KMS-11 (cell line): Measurements from ENCODE around the gene PNLIP.

Experiments
- H2AFZ ChIP-seq: fragments of 200-600 bp; sonication (generic); 2 replicates; pipeline ENCODE4 v1.6.1; 2016; ENCODE audit warnings: antibody characterized with exemption, mixed run types, low read depth
- H3K27ac ChIP-seq: fragments of 200-600 bp; sonication (generic); 2 replicates; pipeline ENCODE4 v1.6.1; 2016; ENCODE audit warnings: mild to moderate bottlenecking, mixed run types
- H3K27me3 ChIP-seq: fragments of 200-600 bp; sonication (generic); 2 replicates; pipeline ENCODE4 v1.6.1; 2017; ENCODE audit warnings: mild to moderate bottlenecking, low read depth, mixed run types, moderate library complexity; ENCODE audit not compliant: insufficient read depth
- H3K36me3 ChIP-seq: fragments of 200-600 bp; sonication (generic); 2 replicates; pipeline ENCODE4 v1.6.1; 2017; ENCODE audit warnings: mild to moderate bottlenecking, mixed run types; ENCODE audit not compliant: insufficient read depth
- H3K4me1 ChIP-seq: fragments of 200-600 bp; sonication (generic); 2 replicates; pipeline ENCODE4 v1.6.1; 2016; ENCODE audit warnings: mild to moderate bottlenecking, low read depth, mixed run types; ENCODE audit not compliant: poor library complexity, severe bottlenecking
- H3K4me2 ChIP-seq: fragments of 200-600 bp; sonication (generic); 2 replicates; pipeline ENCODE4 v1.7.0; 2016; ENCODE audit warnings: mild to moderate bottlenecking, mixed run types
- H3K4me3 ChIP-seq: fragments of 200-600 bp; sonication (generic); IDR thresholded peaks from 2 replicates; pipeline ENCODE4 v1.6.1; 2017; ENCODE audit warnings: low read depth, low read length, mixed read lengths; ENCODE audit not compliant: insufficient read depth
- H3K79me2 ChIP-seq: fragments of 200-600 bp; sonication (generic); 2 replicates; pipeline ENCODE4 v1.6.1; 2016; ENCODE audit warnings: low read depth, mixed run types; ENCODE audit not compliant: insufficient read depth
- H3K9ac ChIP-seq: fragments of 200-600 bp; sonication (generic); 2 replicates; pipeline ENCODE4 v1.6.1; 2016; ENCODE audit warnings: mild to moderate bottlenecking, mixed run types
- H4K20me1 ChIP-seq: fragments of 200-600 bp; sonication (generic); 2 replicates; pipeline ENCODE4 v1.6.1; 2016; ENCODE audit warnings: mild to moderate bottlenecking, mixed run types; ENCODE audit not compliant: insufficient read depth
- TF ChIP-seq, protein P1 (sequence below): fragments of 200-600 bp; sonication (generic); conservative IDR thresholded peaks from 2 replicates; pipeline ENCODE4 v1.6.1; 2017; ENCODE audit warnings: low read depth, mild to moderate bottlenecking, antibody characterized with exemption, low read length, moderate library complexity, mixed read lengths

The PNLIP gene

GRCh38 chr10:116542007-116542677 is 3.6 kb upstream of the PNLIP start:
- TF ChIP-seq, protein P1, sequence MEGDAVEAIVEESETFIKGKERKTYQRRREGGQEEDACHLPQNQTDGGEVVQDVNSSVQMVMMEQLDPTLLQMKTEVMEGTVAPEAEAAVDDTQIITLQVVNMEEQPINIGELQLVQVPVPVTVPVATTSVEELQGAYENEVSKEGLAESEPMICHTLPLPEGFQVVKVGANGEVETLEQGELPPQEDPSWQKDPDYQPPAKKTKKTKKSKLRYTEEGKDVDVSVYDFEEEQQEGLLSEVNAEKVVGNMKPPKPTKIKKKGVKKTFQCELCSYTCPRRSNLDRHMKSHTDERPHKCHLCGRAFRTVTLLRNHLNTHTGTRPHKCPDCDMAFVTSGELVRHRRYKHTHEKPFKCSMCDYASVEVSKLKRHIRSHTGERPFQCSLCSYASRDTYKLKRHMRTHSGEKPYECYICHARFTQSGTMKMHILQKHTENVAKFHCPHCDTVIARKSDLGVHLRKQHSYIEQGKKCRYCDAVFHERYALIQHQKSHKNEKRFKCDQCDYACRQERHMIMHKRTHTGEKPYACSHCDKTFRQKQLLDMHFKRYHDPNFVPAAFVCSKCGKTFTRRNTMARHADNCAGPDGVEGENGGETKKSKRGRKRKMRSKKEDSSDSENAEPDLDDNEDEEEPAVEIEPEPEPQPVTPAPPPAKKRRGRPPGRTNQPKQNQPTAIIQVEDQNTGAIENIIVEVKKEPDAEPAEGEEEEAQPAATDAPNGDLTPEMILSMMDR = no peak
- no peak overlapping the region for H2AFZ ChIP-seq
- no peaks in the 10 kb centered on the region for H3K4me1 ChIP-seq
- H3K36me3 ChIP-seq = no peaks in the 10 kb centered on the region
- H3K4me2 ChIP-seq = no peak overlapping the region
- H3K9ac ChIP-seq = no peak overlapping the region
- H3K27me3 ChIP-seq = no peaks in the 10 kb centered on the region
- no peak overlapping the region for H3K4me3 ChIP-seq
- H4K20me1 ChIP-seq = no peaks in the 10 kb centered on the region
- no peak overlapping the region for H3K27ac ChIP-seq
- no peaks in the 10 kb centered on the region for H3K79me2 ChIP-seq

DNA sequence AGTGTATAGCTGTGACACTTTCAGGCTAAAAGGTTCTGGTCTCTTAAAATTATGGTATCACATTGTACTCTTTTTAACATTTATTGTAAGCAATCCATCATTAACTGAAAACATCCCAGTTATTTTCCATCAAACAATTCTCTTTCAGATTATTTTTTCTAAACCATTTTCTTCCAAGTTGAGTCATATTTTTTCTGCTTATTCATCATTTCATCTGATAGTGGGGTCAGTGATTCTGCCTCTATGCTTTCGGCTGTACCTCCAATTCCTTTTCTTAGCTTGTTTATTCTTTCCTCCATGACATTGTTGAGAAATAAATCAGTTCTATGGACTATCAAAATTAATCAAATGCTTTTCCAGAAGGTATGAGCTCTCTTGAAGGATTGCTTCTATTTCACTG is 609 bp upstream of the PNLIP start:
- H3K27ac ChIP-seq = no peak overlapping the region

GRCh38 chr10:116548301-116548700 is 2.6 kb downstream of the PNLIP start:
- Histone ChIP-seq H3K27ac (no peak overlapping the region), H3K79me2 (no peaks in the 10 kb centered on the region), H2AFZ (no peak overlapping the region)

More for the DNA sequence above, 609 bp upstream of the PNLIP start:
- Histone ChIP-seq H3K4me3 (no peak overlapping the region), H3K27me3 (no peaks in the 10 kb centered on the region), H2AFZ (no peak overlapping the region), H4K20me1 (no peaks in the 10 kb centered on the region), H3K9ac (no peak overlapping the region), H3K36me3 (no peaks in the 10 kb centered on the region), H3K79me2 (no peaks in the 10 kb centered on the region), H3K4me1 (no peaks in the 10 kb centered on the region), H3K4me2 (no peak overlapping the region)
- TF ChIP-seq, protein P1 = no peak

GRCh38 chr10:116553378-116553980 is 7.7 kb downstream of the PNLIP start:
- TF ChIP-seq, protein P1 = no peak
- Histone ChIP-seq H3K9ac (no peak overlapping the region), H3K36me3 (no peaks in the 10 kb centered on the region), H3K4me1 (no peaks in the 10 kb centered on the region), H3K27me3 (no peaks in the 10 kb centered on the region), H4K20me1 (no peaks in the 10 kb centered on the region), H3K79me2 (no peaks in the 10 kb centered on the region), H3K27ac (no peak overlapping the region), H3K4me3 (no peak overlapping the region), H2AFZ (no peak overlapping the region), H3K4me2 (no peak overlapping the region)

More at GRCh38 chr10:116548301-116548700, 2.6 kb downstream of the PNLIP start:
- Histone ChIP-seq H3K4me1 (no peaks in the 10 kb centered on the region), H3K27me3 (no peaks in the 10 kb centered on the region), H3K4me2 (no peak overlapping the region), H3K4me3 (no peak overlapping the region), H3K36me3 (no peaks in the 10 kb centered on the region), H4K20me1 (no peaks in the 10 kb centered on the region), H3K9ac (no peak overlapping the region)
- TF ChIP-seq, protein P1 = no peak
